Rectal smooth muscle tissue (tissue), 1 donor: Measurements from ENCODE around the gene IER2.
"Not testable (repeated sequence)": the region's sequence is repeated elsewhere in the genome, so short reads cannot be mapped to it uniquely, and the experiment has no call there.

Source experiments
- H3K27ac ChIP-seq: one replicate; pipeline ENCODE4 v1.7.0; 2013; ENCODE audit warnings: low read depth, low read length, inconsistent platforms
- H3K27me3 ChIP-seq: one replicate; pipeline ENCODE4 v1.7.0; 2013; ENCODE audit warnings: low read length; ENCODE audit not compliant: control insufficient read depth, insufficient read depth
- H3K36me3 ChIP-seq: one replicate; pipeline ENCODE4 v1.7.0; 2013; ENCODE audit warnings: low read length; ENCODE audit not compliant: control insufficient read depth, insufficient read depth
- H3K4me1 ChIP-seq: one replicate; pipeline ENCODE4 v1.7.0; 2013; ENCODE audit warnings: low read length; ENCODE audit not compliant: control insufficient read depth, insufficient read depth
- H3K4me3 ChIP-seq: one replicate; pipeline ENCODE4 v1.7.0; 2013; ENCODE audit warnings: low read length
- H3K9ac ChIP-seq: one replicate; pipeline ENCODE4 v1.7.0; 2013; ENCODE audit warnings: low read length

IER2 gene

GRCh38 chr19:13166151-13166550 is 15.9 kb downstream of the IER2 start:
- H3K36me3 ChIP-seq, H3K27ac ChIP-seq, H3K4me3 ChIP-seq, H3K9ac ChIP-seq, H3K27me3 ChIP-seq: not testable (repeated sequence)
- H3K4me1 ChIP-seq, result peaks cover 13% of the 10 kb centered on the region

GRCh38 chr19:13169769-13170168 is 19.6 kb downstream of the IER2 start:
- Histone ChIP-seq H3K27me3 (no peaks in the 10 kb centered on the region), H3K4me1 (peaks cover 7% of the 10 kb centered on the region), H3K36me3 (no peaks in the 10 kb centered on the region), H3K9ac (no peak overlapping the region), H3K27ac (no peak overlapping the region), H3K4me3 (no peak overlapping the region)

DNA sequence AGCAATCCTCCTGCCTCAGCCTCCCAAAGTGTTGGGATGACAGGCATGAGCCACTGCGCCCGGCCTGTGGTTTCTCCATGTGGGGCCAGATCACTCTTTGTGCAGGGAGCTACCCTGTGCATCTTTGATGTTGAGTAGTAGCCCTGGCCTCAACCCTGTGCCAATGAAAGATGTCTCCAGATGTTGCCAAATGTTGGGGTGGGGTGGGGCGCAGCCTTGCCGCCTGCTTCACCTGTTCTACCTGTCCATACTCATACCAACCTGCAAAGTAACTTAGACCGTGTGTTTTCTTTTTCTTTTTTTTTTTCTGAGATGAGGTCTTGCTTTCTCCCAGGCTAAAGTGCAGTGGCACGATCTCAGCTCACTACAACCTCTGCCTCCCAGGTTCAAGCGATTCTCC is 20.9 kb downstream of the IER2 start:
- Histone ChIP-seq H3K9ac (no peak overlapping the region), H3K27ac (no peak overlapping the region)

DNA sequence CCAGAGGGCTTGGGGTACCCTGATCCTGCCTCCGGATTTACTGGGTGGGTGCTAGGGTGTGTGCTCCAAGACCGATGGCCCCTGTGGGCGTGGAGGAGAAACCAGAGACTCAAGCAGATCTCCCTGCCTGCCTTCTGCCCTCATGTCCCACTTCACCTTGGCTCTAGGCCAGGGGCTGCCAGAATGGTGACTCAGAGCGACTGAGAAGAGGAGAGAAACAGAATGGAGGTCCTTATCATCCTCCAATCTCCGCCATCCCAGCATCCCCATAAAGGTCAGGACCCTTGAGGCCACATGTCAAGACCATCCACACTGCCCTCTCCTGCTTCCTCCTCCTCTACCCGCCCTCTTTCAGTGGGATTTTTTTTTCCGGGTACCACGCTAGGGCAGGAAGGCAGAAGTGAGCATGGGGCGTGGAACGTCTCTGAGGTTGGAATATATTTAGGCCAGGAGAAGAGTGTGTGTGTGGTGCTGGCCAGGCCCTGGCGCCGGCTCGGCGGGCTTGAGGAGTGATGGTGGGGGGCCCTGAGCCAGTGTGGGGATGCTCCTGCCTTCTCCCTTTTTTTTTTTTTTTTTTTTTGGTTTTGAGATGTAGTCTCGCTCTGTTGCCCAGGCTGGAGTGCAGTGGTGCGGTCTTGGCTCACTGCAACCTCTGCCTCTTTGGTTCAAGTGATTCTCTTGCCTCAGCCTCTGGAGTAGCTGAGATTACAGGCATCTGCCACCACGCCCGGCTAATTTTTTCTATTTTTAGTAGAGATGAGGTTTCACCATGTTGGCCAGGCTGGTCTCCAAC is 22.3 kb downstream of the IER2 start:
- Histone ChIP-seq H3K36me3 (no peaks in the 10 kb centered on the region), H3K27ac (no peak overlapping the region), H3K27me3 (no peaks in the 10 kb centered on the region), H3K4me1 (peaks cover 4% of the 10 kb centered on the region), H3K9ac (no peak overlapping the region), H3K4me3 (no peak overlapping the region)

More for the DNA sequence above, 20.9 kb downstream of the IER2 start:
- Histone ChIP-seq H3K4me1 (peaks cover 7% of the 10 kb centered on the region), H3K27me3 (no peaks in the 10 kb centered on the region), H3K36me3 (no peaks in the 10 kb centered on the region), H3K4me3 (no peak overlapping the region)

DNA sequence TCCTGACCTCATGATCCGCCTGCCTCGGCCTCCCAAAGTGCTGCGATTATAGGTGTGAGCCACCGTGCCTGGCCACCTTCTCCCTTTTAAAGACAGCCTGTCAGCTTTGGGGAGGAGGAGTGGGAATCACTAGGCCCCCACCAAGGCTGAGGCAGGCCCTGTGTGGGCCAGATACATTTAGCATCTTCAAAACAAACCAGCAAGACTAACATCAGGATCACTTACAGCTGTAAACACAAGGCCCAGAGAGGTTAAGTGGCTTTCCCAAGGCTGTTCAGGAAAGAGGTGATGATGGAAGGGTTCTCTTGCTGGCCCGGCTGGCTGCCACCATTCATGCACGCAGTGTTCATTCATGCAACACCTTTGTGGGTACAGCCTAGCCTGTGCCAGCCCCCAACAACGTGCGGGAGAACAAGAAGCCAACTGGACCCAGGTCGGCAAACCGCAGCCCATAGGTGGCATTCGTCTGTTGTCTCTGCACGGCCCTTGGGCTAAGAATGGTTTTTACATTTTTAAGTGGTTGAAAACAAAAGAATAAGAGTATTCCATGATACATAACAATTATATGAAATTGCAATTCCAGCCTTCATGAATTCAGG is 23.0 kb downstream of the IER2 start:
- no peak overlapping the region for H3K4me3 ChIP-seq
- no peak overlapping the region for H3K27ac ChIP-seq
- no peak overlapping the region for H3K9ac ChIP-seq
- no peaks in the 10 kb centered on the region for H3K36me3 ChIP-seq
- H3K4me1 ChIP-seq, result peaks cover 4% of the 10 kb centered on the region
- no peaks in the 10 kb centered on the region for H3K27me3 ChIP-seq

- peaks cover 4% of the 10 kb centered on the region for H3K4me1 ChIP-seq
- H3K4me3 ChIP-seq, result no peak overlapping the region
- H3K27ac ChIP-seq, result no peak overlapping the region
- H3K27me3 ChIP-seq, result no peaks in the 10 kb centered on the region
- H3K9ac ChIP-seq, result no peak overlapping the region
- no peaks in the 10 kb centered on the region for H3K36me3 ChIP-seq
These were observed 26.1 kb downstream of the IER2 start for GRCh38 chr19:13176345-13176744.

GRCh38 chr19:13177584-13177983 is 27.4 kb downstream of the IER2 start:
- H3K36me3 ChIP-seq, H3K27me3 ChIP-seq, H3K4me1 ChIP-seq, H3K4me3 ChIP-seq, H3K27ac ChIP-seq, H3K9ac ChIP-seq: not testable (repeated sequence)

DNA sequence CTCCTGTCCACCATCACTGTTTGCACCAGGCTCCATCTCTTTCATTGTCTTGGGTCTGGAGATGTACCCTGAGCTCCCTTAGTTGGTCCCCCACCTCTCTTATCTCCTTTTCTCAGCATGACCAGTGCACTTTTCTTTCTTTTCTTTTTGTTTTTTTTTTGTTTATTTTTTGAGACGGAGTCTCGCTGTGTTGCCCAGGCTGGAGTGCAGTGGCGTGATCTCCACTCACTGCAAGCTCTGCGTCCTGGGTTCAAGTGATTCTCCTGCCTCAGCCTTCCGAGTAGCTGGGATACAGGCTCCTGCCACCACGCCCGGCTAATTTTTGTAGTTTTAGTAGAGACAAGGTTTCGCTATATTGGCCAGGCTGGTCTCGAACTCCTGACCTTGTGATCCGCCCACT is 28.1 kb downstream of the IER2 start:
- H3K9ac ChIP-seq, H3K27me3 ChIP-seq, H3K4me3 ChIP-seq, H3K4me1 ChIP-seq, H3K36me3 ChIP-seq, H3K27ac ChIP-seq: not testable (repeated sequence)

DNA sequence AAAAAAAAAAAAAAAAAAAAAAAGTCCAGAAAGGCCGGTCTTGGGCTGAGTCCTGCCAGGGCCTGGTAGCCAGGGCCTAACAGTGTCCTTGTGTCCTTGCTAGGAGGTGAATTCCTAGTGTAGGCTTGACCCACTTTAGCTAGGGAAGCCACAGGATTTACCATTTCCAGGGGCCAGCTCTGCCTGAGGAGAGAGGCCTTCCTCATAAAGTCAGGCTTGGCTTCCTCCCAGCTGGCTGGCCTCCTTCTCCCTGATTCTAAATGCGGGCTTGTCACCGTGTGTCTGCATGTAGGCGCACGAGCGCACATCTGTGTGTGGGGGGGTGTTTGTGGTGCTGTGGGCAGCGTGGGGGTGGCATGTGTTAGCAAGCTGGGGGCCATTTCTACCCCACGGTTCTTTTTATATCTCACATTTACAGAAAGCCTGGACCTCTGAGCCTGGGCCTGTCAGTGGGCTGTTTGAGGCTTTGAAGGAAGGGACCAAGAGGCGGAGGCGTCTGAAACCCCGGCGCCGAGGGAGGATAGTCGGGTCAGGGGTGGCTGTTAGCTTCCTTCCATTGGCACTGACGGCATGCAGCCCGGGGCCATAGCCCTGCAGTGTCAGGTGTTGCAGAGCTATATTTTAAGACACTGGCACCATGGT is 31.7 kb downstream of the IER2 start:
- H3K9ac ChIP-seq, result no peak overlapping the region
- no peak overlapping the region for H3K27ac ChIP-seq
- H3K27me3 ChIP-seq, result no peaks in the 10 kb centered on the region
- peaks cover 7% of the 10 kb centered on the region for H3K4me1 ChIP-seq
- no peak overlapping the region for H3K4me3 ChIP-seq
- H3K36me3 ChIP-seq, result no peaks in the 10 kb centered on the region

GRCh38 chr19:13184926-13185325 is 34.7 kb downstream of the IER2 start:
- H3K4me1 ChIP-seq, H3K9ac ChIP-seq, H3K36me3 ChIP-seq, H3K27me3 ChIP-seq, H3K4me3 ChIP-seq, H3K27ac ChIP-seq: not testable (repeated sequence)

DNA sequence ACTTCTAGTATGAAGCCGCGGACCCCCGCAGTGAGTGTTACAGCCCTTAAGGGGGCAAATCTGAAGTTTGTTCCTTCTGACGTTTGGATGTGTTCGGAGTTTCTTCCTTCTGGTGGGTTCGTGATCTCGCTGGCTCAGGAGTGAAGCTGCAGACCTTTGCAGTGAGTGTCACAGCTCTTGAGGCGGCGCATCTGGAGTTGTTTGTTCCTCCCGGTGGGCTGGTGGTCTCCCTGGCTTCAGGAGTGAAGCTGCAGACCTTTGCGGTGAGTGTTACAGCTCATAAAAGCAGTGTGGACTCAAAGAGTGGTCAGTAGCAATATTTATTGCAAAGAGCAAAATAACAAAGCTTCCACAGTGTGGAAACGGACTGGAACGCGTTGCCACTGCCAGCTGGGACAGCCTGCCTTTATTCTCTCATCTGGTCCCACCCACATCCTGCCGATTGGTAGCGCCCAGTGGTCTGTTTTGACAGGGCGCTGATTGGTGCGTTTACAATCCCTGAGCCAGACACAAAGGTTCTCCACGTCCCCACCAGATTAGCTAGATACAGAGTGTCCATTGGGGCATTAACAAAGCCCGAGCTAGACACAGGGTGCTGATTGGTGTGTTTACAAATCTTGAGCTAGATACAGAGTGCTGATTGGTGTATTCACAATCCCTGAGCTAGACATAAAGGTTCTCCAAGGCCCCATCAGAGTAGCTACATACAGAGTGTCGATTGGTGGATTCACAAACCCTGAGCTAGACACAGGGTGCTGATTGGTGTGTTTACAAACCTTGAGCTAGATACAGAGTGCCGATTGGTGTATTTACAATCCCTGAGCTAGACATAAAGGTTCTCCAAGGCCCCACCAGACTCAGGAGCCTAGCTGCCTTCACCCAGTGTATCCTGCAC is 35.8 kb downstream of the IER2 start:
- not testable (repeated sequence) for H3K36me3 ChIP-seq, H3K27me3 ChIP-seq, H3K9ac ChIP-seq, H3K27ac ChIP-seq, H3K4me1 ChIP-seq, H3K4me3 ChIP-seq

GRCh38 chr19:13186688-13187087 is 36.5 kb downstream of the IER2 start:
- H3K27me3 ChIP-seq, H3K36me3 ChIP-seq, H3K27ac ChIP-seq, H3K4me1 ChIP-seq, H3K4me3 ChIP-seq, H3K9ac ChIP-seq: not testable (repeated sequence)
